ENCODE results near the gene WWOX.

- TF ChIP-seq POLR2A (IDR thresholded peaks at IDR 0.05) (no peak), CTCF (IDR thresholded peaks at IDR 0.05) (no peak), POLR2AphosphoS5 (IDR thresholded peaks at IDR 0.05) (no peak)
Observed at GRCh38 chr16:78673884-78674283, 574.4 kb downstream of the WWOX start.
